Testis (tissue), 3 donors: Measurements from ENCODE around the gene MFSD1. TPM values are rescaled to one million over a fixed set of nuclear protein-coding genes. Genes with fewer than 3 reads are reported as not detected.
A peak's percentile ranks its signal among the peaks of the same experiment; 100 is the strongest.

Experiments
- DNase-seq: peaks from one replicate; pipeline ENCODE4 v3.0.0-alpha.2; 2019
- H3K27ac ChIP-seq, 2 donors: fragments of 200-600 bp; sonication (generic); one replicate each; pipeline ENCODE4 v1.5.1; 2019
- H3K27me3 ChIP-seq: fragments of 200-600 bp; sonication (generic); one replicate; pipeline ENCODE4 v1.5.1; 2019
- H3K36me3 ChIP-seq: fragments of 200-600 bp; sonication (generic); one replicate; pipeline ENCODE4 v1.5.1; 2017; ENCODE audit warnings: low read depth; ENCODE audit errors: missing control alignments
- H3K4me1 ChIP-seq: fragments of 200-600 bp; sonication (generic); one replicate; pipeline ENCODE4 v1.5.1; 2019
- H3K4me3 ChIP-seq, 2 donors: fragments of 200-600 bp; sonication (generic); one replicate each; pipeline ENCODE4 v1.5.1; 2017 to 2019
- H3K9me3 ChIP-seq: fragments of 200-600 bp; sonication (generic); one replicate; pipeline ENCODE4 v1.5.1; 2017
- POLR2A ChIP-seq: fragments of 450-650 bp; IDR thresholded peaks from one replicate; pipeline ENCODE4 v1.6.1; 2017; ENCODE audit warnings: antibody characterized with exemption, mild to moderate bottlenecking, moderate library complexity
- WGBS, 2 donors: methylation state at CpG; one replicate each; pipeline ENCODE4 v1.1.5; 2018; 5-methylcytosine and 5-hydroxymethylcytosine counted together
- intact Hi-C: fragments of 100-400 bp; cut with DNase I; formaldehyde crosslinking; loops from one replicate; pipeline ENCODE4 v1.15.1; 2023; ENCODE audit warnings: low total_unique reads
- polyA plus RNA-seq: library from polyadenylated mRNA; stranded (reverse); fragments of 350-450 nt; fragmentation: Illumina TruSeq; extraction: RNeasy Lipid Tissue Mini Kit (QIAGEN cat#74804); gene quantifications from one replicate; pipeline ENCODE4 v1.2.3, GENCODE V29; 2014; ENCODE audit warnings: low read depth, low replicate concordance; ENCODE audit not compliant: insufficient read depth
- total RNA-seq, 2 donors: library from RNA; depleted of rRNA; stranded (reverse); fragments of >200 nt; gene quantifications; one replicate each; pipeline ENCODE4 v1.2.3, GENCODE V29; 2016
- TF ChIP-seq, protein P1 (sequence below), 3 experiments: fragments of 450-650 bp in 2 of 3; fragments of 200-600 bp in 1 of 3; sonication (generic) in 1 of 3; IDR thresholded peaks; one replicate each; pipeline ENCODE4 v1.5.1; 2016 to 2019; ENCODE audit warnings: antibody characterized with exemption in 3 of 3, mild to moderate bottlenecking in 2 of 3, moderate library complexity in 1 of 3

MFSD1 gene
- total and polyA plus RNA-seq, 3 donors from 2014 or later = 30.6 to 33.9 (median 32.3) TPM

DNA sequence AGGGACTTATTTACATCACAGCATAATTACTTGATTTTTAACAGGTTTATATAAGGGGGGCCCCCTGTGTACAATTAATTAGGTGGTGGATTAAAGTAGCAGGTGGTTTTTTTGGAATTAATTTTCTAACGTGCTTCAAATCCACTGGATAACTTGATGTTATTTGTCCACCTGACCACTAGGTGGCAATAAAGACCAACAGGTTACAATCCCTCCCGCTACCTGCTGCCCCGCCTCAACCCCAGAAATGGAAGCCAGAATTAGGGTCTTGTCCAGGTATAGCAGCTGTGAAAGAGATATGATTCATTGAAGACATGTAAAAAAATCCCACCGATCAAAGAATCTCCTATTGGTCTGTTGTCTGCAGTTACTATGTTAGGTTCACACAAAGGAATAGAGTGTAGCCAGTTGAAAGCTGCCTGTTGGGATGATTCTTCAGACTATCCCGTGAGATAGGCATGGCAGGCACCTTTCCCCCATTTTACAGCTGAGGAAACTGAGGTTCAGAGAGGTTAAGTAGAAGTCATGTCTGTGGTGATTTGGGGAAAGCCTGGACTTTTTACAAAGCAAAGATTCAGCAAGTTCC lies 44.0 kb downstream of the MFSD1 start:
- no peak for TF ChIP-seq POLR2A
- TF ChIP-seq, protein P1, sequence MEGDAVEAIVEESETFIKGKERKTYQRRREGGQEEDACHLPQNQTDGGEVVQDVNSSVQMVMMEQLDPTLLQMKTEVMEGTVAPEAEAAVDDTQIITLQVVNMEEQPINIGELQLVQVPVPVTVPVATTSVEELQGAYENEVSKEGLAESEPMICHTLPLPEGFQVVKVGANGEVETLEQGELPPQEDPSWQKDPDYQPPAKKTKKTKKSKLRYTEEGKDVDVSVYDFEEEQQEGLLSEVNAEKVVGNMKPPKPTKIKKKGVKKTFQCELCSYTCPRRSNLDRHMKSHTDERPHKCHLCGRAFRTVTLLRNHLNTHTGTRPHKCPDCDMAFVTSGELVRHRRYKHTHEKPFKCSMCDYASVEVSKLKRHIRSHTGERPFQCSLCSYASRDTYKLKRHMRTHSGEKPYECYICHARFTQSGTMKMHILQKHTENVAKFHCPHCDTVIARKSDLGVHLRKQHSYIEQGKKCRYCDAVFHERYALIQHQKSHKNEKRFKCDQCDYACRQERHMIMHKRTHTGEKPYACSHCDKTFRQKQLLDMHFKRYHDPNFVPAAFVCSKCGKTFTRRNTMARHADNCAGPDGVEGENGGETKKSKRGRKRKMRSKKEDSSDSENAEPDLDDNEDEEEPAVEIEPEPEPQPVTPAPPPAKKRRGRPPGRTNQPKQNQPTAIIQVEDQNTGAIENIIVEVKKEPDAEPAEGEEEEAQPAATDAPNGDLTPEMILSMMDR (IDR thresholded peaks at IDR 0.05) = peak; percentile 59 to 83 (median 64)

DNA sequence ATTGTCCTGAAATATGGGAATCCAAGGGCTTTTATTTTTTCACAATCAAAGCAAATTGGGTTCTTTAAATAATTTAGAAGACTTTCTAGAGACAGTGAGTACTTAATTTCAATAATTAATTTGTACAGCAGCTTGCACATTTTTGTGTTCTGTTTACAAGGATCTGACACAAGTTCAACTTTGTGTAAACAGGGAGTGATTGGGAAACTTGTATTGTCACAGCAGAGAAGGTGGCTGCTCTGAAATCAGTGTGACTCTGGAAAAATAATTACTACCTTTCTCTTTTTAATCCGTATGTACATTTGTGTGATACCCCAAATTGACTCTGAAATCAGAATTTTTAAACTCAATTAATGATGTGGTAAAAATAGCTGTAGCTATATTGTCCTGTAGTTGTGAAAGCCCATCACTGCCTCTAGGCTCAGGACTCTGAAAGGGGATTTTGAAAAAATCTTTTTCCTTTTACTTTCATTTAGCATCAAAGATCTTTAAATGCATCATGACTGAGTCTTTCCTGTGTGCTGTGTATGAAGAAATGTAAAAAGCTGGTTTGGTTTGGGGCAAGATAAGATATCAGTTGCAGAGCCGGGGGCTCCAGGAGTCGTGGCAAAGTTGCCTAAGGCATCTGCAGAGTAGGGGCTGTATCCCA lies 45.1 kb downstream of the MFSD1 start:
- intact Hi-C loops = no loop called here
- WGBS, 2 donors = 62 to 73% methylated on average over 3 of the region's 3 CpGs
- no peaks in the 10 kb centered on the region for H3K27me3 ChIP-seq
- no peak for DNase-seq
- H3K4me3 ChIP-seq = no peak overlapping the region
- no peak for TF ChIP-seq POLR2A
- TF ChIP-seq, protein P1 (IDR thresholded peaks at IDR 0.05) = no peak
- H3K36me3 ChIP-seq = no peaks in the 10 kb centered on the region
- H3K9me3 ChIP-seq = no peaks in the 10 kb centered on the region
- no peak overlapping the region for H3K27ac ChIP-seq
- no peaks in the 10 kb centered on the region for H3K4me1 ChIP-seq

More for the DNA sequence above, 44.0 kb downstream of the MFSD1 start:
- H3K27ac ChIP-seq = no peak overlapping the region
- no peaks in the 10 kb centered on the region for H3K4me1 ChIP-seq
- no peaks in the 10 kb centered on the region for H3K27me3 ChIP-seq
- intact Hi-C loops = no loop called here
- 13 to 23% methylated on average over 5 of the region's 5 CpGs for WGBS, 2 donors
- no peaks in the 10 kb centered on the region for H3K9me3 ChIP-seq
- H3K36me3 ChIP-seq = no peaks in the 10 kb centered on the region
- DNase-seq = peak; percentile 34
- no peak overlapping the region for H3K4me3 ChIP-seq

- H3K27ac ChIP-seq = no peak overlapping the region
- no peaks in the 10 kb centered on the region for H3K27me3 ChIP-seq
- intact Hi-C loops = no loop called here
- 61 to 74% methylated on average over 4 of the region's 4 CpGs for WGBS, 2 donors
- no peak overlapping the region for H3K4me3 ChIP-seq
- H3K36me3 ChIP-seq = no peaks in the 10 kb centered on the region
- no peak for TF ChIP-seq POLR2A
- TF ChIP-seq, protein P1 (IDR thresholded peaks at IDR 0.05) = no peak
- DNase-seq = no peak
- H3K9me3 ChIP-seq = no peaks in the 10 kb centered on the region
- H3K4me1 ChIP-seq = no peaks in the 10 kb centered on the region
These were observed 45.6 kb downstream of the MFSD1 start for GRCh38 chr3:158847452-158847821.

GRCh38 chr3:158847885-158848284 lies 46.0 kb downstream of the MFSD1 start:
- Histone ChIP-seq H3K27me3 (no peaks in the 10 kb centered on the region), H3K36me3 (no peaks in the 10 kb centered on the region), H3K4me3 (no peak overlapping the region), H3K4me1 (no peaks in the 10 kb centered on the region), H3K27ac (no peak overlapping the region), H3K9me3 (no peaks in the 10 kb centered on the region)
- 63 to 69% methylated on average over 3 of the region's 3 CpGs for WGBS, 2 donors
- TF ChIP-seq POLR2A = no peak
- TF ChIP-seq, protein P1 (IDR thresholded peaks at IDR 0.05) = no peak
- no peak for DNase-seq
- intact Hi-C loops = no loop called here

GRCh38 chr3:158849757-158850156 lies 47.9 kb downstream of the MFSD1 start:
- Histone ChIP-seq H3K4me3 (no peak overlapping the region), H3K27me3 (no peaks in the 10 kb centered on the region), H3K36me3 (no peaks in the 10 kb centered on the region), H3K27ac (no peak overlapping the region), H3K4me1 (no peaks in the 10 kb centered on the region), H3K9me3 (no peaks in the 10 kb centered on the region)
- 67 to 68% methylated on average over 3 of the region's 3 CpGs for WGBS, 2 donors
- intact Hi-C loops = loop anchor here (10.0 kb wide), 1 partner anchor 405 kb away; no protein-coding TSS in a partner anchor
- TF ChIP-seq, protein P1 (IDR thresholded peaks at IDR 0.05) = no peak
- TF ChIP-seq POLR2A = no peak
- no peak for DNase-seq
